Left ventricle myocardium inferior (tissue), 1 donor: ENCODE results near the gene SLC9A3. TPM values are rescaled to one million over a fixed set of nuclear protein-coding genes. Genes with fewer than 3 reads are reported as not detected.

ENCODE experiments used
- DNase-seq: peaks from one replicate; pipeline ENCODE4 v3.0.0-alpha.2; 2020
- H3K27ac ChIP-seq: fragments of 200-600 bp; replicated peaks from 2 replicates; pipeline ENCODE4 v1.8.0; 2021
- H3K27me3 ChIP-seq: fragments of 200-600 bp; 2 replicates; pipeline ENCODE4 v1.8.0; 2021; ENCODE audit warnings: low read depth
- H3K36me3 ChIP-seq: fragments of 200-600 bp; 2 replicates; pipeline ENCODE4 v1.8.0; 2021
- H3K4me1 ChIP-seq: fragments of 200-600 bp; 2 replicates; pipeline ENCODE4 v1.8.0; 2021
- H3K4me3 ChIP-seq: fragments of 200-600 bp; 2 replicates; pipeline ENCODE4 v1.8.0; 2021; ENCODE audit warnings: mild to moderate bottlenecking, moderate library complexity
- H3K9me3 ChIP-seq: fragments of 200-600 bp; replicated peaks from 2 replicates; pipeline ENCODE4 v1.8.0; 2021
- CTCF ChIP-seq: fragments of 200-600 bp; IDR thresholded peaks from 2 replicates; pipeline ENCODE4 v1.8.0; 2021; ENCODE audit warnings: antibody characterized with exemption, mild to moderate bottlenecking, borderline replicate concordance
- intact Hi-C: fragments of 100-400 bp; cut with micrococcal nuclease; formaldehyde crosslinking; loops from one replicate; pipeline ENCODE4 v1.11.0; 2022
- total RNA-seq: library from RNA; stranded (reverse); fragmentation: NEBNext Ultra II Directional; extraction: Animal tissue kit (Norgen Biotek cat#: 25700); gene quantifications from one replicate; pipeline ENCODE4 v1.2.1, GENCODE V29; 2021
- donor health status: DM: no; HTN: yes; CAD: no; lungs with severe emphysema.

The SLC9A3 gene
- total RNA-seq, 1 donor from 2014 or later = 0.91 TPM

GRCh38 chr5:468401-468800 lies 55.8 kb downstream of the SLC9A3 start:
- DNase-seq = no peak
- TF ChIP-seq CTCF = no peak
- no peaks in the 10 kb centered on the region for H3K9me3 ChIP-seq
- H3K27me3 ChIP-seq = no peaks in the 10 kb centered on the region
- intact Hi-C loops = no loop called here
- H3K27ac ChIP-seq = no peak overlapping the region
- peaks cover 49% of the 10 kb centered on the region for H3K36me3 ChIP-seq
- no peak overlapping the region for H3K4me3 ChIP-seq
- H3K4me1 ChIP-seq = peaks cover 26% of the 10 kb centered on the region

GRCh38 chr5:466661-467310 lies 57.5 kb downstream of the SLC9A3 start:
- intact Hi-C loops = no loop called here

GRCh38 chr5:465591-466403 lies 58.5 kb downstream of the SLC9A3 start:
- H3K4me1 ChIP-seq = peaks cover 4% of the 10 kb centered on the region
- DNase-seq = peak; percentile 9
- H3K27me3 ChIP-seq = no peaks in the 10 kb centered on the region
- no peak for TF ChIP-seq CTCF
- H3K27ac ChIP-seq = no peak overlapping the region
- H3K36me3 ChIP-seq = peaks cover 69% of the 10 kb centered on the region
- H3K9me3 ChIP-seq = no peaks in the 10 kb centered on the region
- H3K4me3 ChIP-seq = no peak overlapping the region
- intact Hi-C loops = no loop called here

More at GRCh38 chr5:466661-467310, 57.5 kb downstream of the SLC9A3 start:
- peaks cover 13% of the 10 kb centered on the region for H3K4me1 ChIP-seq
- H3K9me3 ChIP-seq = no peaks in the 10 kb centered on the region
- no peak for TF ChIP-seq CTCF
- H3K36me3 ChIP-seq = peaks cover 66% of the 10 kb centered on the region
- DNase-seq = peak; percentile 9
- no peaks in the 10 kb centered on the region for H3K27me3 ChIP-seq
- H3K27ac ChIP-seq = no peak overlapping the region
- no peak overlapping the region for H3K4me3 ChIP-seq

GRCh38 chr5:464843-465590 lies 59.2 kb downstream of the SLC9A3 start:
- Histone ChIP-seq H3K4me1 (no peaks in the 10 kb centered on the region), H3K36me3 (peaks cover 71% of the 10 kb centered on the region), H3K27ac (no peak overlapping the region), H3K4me3 (no peak overlapping the region), H3K9me3 (no peaks in the 10 kb centered on the region), H3K27me3 (no peaks in the 10 kb centered on the region)
- intact Hi-C loops = no loop called here
- TF ChIP-seq CTCF = no peak
- peak; percentile 11 for DNase-seq

- peak; percentile 6 for DNase-seq
- Histone ChIP-seq H3K4me1 (no peaks in the 10 kb centered on the region), H3K36me3 (peaks cover 74% of the 10 kb centered on the region), H3K4me3 (no peak overlapping the region), H3K27ac (no peak overlapping the region), H3K9me3 (no peaks in the 10 kb centered on the region), H3K27me3 (no peaks in the 10 kb centered on the region)
- TF ChIP-seq CTCF = no peak
- intact Hi-C loops = no loop called here
These were observed 59.8 kb downstream of the SLC9A3 start for GRCh38 chr5:464446-464842.
